ENCODE measurements around the gene PRTFDC1.
A peak's percentile ranks its signal among the peaks of the same experiment; 100 is the strongest.
"Not testable (repeated sequence)": the region's sequence is repeated elsewhere in the genome, so short reads cannot be mapped to it uniquely, and the experiment has no call there.

Gene PRTFDC1

DNA sequence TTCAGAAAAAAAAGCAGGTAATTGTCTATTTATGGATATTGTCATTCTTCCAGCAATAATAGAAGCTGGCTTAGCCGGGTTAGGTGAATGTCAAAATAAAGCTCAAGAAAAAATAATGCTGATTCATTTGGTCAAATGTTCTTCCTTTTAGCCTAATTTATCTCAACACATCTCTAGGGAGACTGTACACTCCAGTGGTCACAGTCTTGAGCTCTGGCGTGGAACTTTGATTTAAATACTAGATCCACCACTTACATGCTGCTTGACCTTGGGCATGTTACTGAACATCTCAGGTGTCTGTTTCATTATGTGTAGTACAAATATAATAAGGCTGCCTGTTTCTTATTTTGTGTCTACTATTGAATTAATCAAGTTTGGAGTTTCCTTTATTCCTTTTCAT, 22.0 kb downstream of the PRTFDC1 start:
- DNase-seq (ENCODE audit: low read depth in 2 of 2), result no peak

DNA sequence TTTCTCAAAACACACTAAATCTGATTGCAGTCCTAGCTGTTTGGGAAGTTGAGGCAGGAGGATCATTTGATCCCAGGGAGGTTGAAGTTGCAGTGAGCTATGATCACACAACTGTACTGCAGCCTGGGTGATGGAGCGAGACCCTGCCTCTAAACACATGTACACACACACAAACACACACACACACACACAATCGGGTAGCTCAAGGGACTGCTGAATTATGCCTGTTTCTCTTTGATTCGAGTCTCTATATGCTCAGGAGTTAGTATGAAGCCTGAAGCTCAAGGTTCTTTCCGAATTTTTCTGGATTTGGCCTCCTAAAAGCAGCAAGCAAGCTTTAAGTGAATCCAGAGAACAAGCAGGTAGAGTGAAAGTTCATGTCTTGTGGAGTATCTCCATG, 22.5 kb downstream of the PRTFDC1 start:
- DNase-seq (ENCODE audit: low read depth in 2 of 2), result no peak

DNA sequence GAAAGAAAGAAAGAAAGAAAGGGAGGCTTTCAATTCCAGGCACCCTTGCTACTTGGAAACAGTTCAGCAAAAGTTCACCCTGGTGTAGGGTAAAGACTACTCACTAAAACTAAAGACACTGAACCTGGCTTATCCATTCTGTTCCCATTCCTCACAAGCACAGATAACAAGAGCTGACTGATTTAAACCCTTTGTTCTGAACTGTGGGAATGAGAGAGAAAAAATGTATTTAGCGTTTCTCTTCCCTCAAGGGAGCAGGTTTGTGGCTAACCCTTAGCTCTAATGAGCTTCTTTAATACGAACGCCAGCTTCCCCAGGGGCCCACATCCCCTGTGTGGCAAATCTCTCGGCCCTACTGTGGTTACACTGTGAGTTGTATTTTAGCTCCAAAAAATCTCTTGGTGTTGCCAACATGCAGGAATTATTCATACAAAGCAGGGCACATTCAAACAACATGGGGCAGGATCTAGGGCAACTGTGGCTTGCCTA, 23.3 kb downstream of the PRTFDC1 start:
- DNase-seq (ENCODE audit: low read depth in 2 of 2), result peak; percentile 84 to 86

DNA sequence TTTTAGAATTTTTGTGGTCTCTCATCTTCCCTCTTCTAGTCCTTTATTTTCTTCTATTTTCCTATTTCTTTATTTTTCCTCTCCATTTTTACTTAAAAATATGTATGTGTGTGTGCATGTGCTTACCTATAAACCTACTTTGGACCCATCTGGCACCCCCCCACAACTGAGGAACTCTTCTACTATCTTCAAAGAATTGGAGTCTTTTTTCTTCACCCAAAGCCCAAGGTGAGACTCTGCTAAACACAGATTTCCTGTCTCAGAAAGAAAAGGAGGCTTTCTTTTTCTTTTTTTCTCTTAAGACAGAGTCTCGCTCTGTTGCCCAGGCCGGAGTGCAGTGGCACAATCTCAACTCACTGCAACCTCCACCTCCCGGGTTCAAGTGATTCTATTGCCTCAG, 24.2 kb downstream of the PRTFDC1 start:
- DNase-seq (ENCODE audit: low read depth in 2 of 2), result no peak

DNA sequence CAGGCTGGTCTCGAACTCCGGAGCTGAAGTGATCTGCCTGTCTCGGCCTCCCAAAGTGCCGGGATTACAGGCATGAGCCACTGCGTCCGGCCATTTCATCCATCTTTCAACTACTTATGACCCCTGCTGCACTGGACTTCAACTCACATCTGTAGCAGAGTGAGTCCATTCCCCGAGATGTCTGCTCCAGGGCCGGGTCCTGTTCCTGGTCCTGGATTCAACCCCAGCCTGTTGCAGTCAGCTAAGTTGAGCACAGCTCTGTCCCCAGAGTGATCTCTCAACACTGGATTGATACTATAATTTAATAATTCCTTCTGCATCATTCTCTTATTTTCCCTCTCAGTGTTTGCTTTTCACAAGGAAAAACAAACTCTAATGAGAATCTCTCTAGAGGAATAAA, 25.8 kb downstream of the PRTFDC1 start:
- no peak for DNase-seq (ENCODE audit: low read depth in 2 of 2)

DNA sequence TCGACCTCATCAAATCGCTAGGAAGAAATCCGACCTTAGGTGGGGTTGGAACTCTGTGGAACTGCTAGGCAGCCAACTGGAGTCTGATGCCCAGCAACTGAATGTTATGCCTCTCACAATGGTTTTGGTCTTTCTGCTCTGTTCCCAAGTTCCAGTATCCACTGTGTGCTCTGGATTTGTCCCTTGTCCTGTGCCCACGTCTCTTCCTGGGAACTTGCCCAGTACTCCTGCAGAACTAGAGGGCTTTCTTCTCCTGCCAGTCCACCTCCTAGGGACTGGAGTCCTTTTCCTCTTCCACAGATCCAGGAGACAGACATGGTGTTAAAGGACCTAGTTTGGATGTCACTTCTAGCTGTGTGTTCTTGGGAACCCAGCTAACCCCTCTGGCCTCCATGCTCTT, 26.6 kb downstream of the PRTFDC1 start:
- no peak for DNase-seq (ENCODE audit: low read depth in 2 of 2)

DNA sequence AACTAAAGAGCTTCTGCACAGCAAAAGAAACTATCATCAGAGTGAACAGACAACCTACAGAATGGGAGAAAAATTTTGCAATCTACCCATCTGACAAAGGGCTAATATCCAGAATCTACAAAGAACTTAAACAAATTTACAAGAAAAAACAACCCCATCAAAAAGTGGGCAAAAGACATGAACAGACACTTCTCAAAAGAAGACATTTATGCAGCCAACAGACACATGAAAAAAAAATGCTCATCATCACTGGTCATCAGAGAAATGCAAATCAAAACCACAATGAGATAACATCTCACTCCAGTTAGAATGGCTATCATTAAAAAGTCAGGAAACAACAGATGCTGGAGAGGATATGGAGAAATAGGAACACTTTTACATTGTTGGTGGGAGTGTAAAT, 27.9 kb downstream of the PRTFDC1 start:
- not testable (repeated sequence) for DNase-seq (ENCODE audit: low read depth in 2 of 2)

DNA sequence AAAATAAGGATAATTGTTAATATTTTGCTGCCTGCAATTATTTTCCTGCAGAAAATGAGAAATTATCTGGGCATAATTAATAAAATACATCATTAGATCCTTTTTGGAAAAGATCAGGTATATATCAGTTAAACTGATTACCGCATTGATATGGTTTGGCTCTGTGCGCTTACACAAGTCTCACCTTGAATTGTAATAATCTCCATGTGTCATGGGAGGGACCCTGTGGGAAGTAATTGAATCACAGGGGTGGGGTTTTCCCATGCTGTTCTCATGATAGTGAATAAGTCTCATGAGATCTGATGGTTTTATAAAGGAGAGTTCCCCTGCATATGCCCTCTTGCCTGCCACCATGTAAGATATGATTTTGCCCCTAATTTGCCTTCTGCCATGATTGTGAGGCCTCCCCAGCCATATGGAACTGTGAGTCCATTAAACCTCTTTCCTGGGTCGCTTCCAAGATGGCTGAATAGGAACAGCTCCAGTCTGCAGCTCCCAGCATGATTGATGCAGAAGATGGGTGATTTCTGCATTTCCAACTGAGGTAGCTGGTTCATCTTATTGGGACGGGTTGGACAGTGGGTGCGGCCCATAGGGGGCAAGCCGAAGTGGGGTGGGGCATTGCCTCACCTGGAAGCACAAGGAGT, 30.1 kb downstream of the PRTFDC1 start:
- not testable (repeated sequence) for DNase-seq (ENCODE audit: low read depth in 2 of 2)

DNA sequence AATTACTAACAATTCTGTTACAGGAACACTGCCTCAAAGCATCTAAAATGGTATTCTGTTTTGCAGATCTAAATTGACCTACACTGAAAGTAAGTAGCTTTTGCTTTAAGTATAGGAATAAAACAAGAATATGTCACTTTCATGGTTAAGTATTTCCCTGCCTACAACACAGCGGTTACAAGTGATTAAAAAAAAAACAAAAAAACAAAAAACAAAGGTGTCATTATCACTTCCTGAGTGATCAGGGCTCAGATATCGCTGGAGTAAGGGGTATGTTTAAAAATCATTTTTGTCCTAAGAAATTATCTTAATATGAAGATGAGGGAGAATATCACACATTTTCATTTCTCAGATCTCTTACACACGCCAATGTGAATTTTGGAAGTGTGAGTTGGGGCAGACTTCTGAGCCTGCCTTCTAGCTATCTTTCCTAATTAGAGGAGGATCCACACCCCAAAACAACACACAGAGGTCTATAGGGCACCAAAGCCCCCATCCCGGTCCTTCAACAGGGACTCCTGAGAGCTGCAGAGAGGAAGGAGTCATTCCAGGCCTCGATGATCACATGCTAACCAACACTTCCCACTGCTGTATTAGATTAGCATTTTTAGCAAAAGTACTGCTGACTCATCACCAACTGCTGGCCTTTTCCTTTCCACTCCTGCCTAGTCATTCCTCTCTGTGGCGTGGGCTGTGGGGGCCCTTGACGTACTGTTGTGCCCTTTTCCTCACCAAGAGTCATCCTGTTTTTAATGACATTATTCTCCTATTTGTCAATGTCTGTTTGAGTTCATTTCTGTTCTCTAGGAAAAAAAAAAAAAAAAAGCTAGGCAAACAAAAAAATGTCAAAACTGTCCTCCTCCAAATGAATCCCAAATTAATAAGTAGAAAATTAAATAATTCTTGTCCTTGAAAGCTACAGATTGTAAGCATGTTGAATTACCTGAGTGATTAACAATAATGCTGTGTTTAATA, 31.2 kb downstream of the PRTFDC1 start:
- DNase-seq (ENCODE audit: low read depth in 2 of 2), result peak; percentile 78 to 80

DNA sequence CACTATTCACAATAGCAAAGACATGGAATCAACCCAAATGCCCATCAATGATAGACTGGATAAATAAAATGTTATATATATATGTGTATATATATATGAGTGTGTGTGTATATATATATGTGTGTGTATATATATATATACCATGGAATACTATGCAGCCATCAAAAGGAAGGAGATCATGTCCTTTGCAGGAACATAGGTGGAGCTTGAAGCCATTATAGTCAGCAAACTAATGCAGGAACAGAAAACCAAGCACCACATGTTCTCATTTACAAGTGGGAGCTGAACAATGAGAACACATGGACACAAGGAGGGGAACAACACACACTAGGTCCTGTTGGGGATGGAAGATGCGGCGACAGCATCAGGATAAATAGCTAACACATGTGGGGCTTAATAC, 32.2 kb downstream of the PRTFDC1 start:
- DNase-seq (ENCODE audit: low read depth in 2 of 2), result not testable (repeated sequence)

DNA sequence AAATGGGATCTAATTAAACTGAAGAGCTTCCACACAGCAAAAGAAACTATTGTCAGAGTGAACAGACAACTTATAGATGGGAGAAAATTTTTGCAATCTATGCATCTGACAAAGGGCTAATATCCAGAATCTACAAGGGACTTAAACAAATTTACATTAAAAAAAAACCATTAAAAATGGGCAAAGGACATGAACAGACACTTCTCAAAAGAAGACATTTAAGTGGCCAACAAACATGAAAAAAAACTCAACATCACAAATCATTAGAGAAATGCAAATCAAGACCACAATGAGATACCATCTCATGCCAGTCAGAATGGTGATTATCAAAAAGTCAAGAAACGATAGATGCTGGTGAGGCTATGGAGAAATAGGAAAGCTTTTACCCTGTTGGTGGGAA, 32.8 kb downstream of the PRTFDC1 start:
- not testable (repeated sequence) for DNase-seq (ENCODE audit: low read depth in 2 of 2)

DNA sequence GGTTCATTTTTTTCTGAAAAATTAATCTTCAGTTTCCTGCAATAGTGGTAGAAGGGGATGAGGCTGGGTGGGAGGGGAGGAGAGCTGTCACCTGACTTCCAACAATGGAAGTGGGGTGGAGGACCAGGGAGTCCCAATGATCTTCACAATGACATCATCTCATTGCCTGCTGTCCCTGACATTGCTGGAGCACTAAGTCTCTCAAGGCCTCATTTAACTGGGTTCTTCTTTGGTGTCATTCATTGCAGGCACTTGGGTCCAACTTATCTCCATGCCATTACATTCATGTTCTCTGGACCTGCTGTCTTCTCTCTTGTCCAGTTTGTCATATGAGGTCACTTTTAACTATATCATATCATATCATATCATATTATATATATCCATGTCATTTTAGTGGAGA, 34.4 kb downstream of the PRTFDC1 start:
- DNase-seq (ENCODE audit: low read depth in 2 of 2), result no peak

DNA sequence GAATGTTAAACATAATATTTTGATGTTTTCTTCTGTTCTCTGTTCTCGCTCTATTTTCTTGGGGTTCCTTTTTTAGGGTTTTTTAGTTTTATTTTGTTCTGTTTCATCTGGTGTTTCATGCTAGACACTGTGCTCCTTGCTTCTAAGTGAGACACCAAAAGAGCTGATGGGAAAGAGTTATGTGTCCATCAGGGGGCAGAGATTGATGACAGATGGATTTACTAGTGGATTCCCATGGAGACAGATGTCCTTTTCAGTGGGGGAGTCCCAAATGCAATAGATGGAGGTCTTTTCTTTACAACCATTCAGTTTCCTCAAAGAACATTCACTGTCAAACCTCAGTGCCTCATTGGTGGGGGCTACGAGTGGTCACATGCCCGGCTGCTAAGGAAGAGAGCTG, 34.9 kb downstream of the PRTFDC1 start:
- no peak for DNase-seq (ENCODE audit: low read depth in 2 of 2)

DNA sequence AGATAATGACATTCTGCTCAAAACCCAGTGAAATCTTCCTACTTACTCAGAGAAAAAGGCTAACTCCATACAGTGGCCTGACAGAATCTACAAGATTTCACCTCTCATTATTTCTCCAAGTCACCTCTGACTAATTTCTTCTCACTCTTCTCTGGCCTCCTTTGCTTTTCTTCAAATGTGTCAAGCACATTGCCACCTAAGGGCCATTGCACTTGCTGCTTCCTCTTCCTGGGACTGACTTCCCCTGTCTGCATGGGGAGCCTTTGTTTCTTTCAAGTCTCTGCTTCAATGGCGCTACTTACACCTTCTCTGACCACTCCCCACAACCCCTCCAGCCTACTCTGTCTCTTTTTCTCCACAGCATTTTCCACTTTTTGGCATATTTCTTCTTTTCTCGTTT, 36.0 kb downstream of the PRTFDC1 start:
- DNase-seq (ENCODE audit: low read depth in 2 of 2), result no peak

DNA sequence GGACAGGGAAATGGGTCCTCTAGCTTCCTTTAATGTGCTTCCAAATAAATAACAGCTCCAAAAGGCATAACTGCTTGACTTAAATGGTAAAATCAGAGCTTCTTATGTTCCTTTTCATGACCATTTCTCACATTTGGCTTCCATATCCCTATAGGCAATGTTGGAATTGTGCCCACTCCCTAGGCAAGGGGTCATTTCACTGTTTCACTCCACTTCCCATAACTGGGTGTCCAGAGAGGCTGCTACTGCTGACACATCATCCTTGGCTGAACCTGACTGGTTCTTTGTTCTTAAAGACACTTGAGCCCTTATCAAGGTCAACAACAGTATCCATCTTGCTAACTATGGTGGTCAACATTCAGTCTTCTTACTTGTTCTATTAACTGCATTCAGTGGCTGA, 37.1 kb downstream of the PRTFDC1 start:
- no peak for DNase-seq (ENCODE audit: low read depth in 2 of 2)

DNA sequence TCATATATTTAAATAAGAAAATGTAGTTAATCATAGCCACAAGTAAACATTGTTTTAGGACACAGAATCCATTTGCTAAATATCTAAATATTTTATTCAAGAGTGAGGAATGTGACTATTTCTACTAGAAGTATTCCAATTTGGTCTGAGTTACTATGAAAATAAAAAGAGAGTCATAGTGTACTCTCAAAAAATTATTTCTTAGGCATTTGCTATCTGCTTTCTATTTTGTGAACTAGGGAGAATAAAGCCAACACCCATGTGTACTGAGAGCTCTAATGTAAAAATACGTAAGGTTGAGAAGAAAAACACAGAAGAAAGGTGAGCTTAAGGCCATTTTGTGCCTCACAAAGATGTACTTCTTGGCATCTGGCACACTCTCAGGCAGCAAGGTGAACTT, 38.3 kb downstream of the PRTFDC1 start:
- DNase-seq (ENCODE audit: low read depth in 2 of 2), result no peak

DNA sequence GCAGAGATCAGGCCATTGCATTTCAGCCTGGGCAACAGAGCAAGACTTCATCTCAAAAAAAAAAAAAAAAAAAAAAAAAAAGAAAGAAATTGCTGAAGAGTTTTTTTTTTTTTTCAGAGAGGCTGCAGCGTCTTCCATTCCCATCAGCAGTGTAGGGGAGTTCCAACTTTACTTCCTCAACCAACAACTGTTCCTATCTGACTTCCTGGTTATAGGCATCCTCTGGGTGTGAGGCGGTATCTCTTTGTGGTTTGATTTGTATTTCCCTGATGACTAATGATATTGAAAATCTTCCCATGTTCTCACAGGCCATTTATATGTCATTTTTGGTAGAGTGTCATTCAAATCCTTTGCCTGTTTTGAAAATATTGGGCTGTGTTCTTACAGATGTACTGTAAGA, 40.2 kb downstream of the PRTFDC1 start:
- DNase-seq (ENCODE audit: low read depth in 2 of 2), result no peak

DNA sequence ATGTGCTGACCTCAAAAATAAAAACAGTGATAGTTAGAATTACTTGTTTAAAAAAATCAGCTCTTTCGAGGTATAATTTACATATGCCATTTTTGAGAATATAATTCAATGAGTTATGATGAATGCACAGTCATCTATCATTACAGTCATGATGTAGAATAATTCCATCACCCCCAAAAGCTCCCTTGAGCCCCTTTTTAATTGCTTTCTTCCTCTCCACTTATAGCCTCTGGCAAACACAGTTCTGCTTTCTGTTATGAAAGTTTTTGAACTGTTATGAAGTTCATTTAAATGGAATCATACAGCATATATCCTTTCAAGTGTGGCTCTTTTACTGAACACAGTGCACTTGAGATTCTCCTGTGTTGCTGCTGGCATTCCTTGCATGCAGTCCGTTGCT, 41.4 kb downstream of the PRTFDC1 start:
- no peak for DNase-seq (ENCODE audit: low read depth in 2 of 2)

DNA sequence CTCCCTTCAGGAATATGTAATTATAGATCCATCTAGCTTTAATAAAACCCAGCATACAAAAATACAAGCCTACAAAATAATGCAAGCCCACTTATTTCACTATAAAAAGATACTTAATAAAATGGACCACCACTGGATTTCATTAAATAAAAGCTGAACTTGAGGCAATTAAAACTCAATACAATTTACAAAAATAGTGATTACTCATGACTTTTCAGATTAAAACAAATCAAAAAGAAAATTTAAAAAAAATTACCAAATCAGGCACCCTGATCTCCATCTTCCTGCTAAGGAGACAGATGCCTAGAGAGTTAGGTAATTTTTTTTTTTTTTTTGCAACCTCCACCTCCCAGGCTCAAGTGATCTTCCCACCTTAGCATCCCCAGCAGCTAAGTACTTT, 41.8 kb downstream of the PRTFDC1 start:
- DNase-seq (ENCODE audit: low read depth in 2 of 2), result no peak

DNA sequence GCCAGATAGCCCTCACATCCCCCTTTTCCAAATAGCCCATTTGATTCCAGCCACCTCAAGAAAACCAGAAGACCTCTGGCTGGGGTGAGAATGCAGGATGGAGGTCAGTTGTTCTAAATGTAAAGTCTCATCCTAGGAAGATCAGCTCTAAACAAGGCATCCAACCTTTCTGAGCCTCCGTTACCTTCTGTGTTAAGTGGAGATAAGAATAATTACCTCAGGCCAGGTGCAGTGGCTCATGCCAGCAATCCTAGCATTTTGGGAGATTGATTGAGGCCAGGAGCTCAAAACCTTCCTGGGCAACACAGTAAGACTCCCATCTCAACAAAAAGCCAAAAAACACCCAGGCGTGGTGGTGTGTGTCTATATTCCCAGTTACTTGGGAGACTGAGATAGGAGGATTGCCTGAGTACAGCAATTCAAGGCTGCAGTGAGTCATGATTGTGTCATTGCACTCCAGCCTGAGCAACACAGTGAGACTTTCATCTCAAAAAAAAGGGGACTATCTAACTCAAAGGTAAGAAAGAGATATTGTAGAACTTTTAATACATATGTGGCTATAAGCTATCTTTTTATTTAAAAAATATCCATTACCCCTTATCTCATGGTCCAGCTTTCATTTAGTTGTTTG, 43.5 kb downstream of the PRTFDC1 start:
- DNase-seq (ENCODE audit: low read depth in 2 of 2), result peak in 1 of 2 experiments; percentile 20

DNA sequence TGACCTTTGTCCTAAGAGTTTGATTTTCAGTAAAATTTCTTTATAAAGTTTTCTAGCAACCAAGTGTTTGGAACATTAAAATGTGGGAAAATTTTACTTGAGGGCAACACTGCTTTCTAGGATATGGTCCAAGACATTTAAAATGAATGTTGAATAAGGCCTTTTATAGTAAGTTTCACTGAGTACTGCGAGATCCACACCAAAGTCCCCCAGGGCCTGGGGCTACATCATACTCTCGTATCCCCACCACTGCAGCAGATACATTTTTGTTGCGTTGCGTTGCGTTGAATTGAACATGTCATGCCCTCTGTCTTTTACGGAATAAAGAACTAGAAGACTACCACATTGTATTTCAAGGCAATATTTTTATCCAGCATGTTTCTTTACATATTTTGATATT, 44.5 kb downstream of the PRTFDC1 start:
- no peak for DNase-seq (ENCODE audit: low read depth in 2 of 2)

DNA sequence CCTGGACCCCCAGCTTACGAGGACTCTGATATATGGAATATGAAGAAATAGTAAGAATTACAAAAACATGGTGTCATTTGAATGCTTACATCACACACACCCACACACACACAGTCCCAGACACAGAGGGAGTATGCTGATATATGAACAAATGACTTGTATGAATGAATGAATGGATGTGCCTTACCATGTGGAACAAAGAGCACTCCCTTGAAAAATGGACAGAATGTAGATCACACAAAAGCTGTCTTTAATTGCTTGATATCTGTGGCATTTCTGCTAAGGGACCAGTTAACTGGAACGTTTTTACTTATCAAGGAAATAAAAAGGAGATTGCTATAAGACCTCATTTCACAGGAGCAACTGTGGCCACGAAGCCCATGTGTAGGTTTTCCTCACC, 46.0 kb downstream of the PRTFDC1 start:
- no peak for DNase-seq (ENCODE audit: low read depth in 2 of 2)

DNA sequence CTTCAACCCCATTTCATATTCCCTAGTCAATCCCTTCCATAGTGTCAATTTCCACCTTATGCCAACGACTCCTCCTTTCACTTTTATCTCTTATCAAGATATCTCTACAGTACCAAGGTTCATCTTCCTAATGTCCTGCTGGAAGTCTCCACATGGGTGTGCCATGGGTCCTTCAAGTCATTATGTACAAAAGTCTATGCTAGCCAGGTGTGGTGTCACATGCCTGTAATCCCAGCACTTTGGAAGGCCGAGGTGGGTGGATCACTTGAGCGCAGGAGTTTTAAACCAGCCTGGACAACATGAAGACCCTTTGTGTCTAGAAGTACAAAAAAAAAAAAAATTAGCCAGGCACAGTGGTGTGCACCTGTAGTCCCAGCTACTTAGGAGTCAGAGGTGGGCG, 47.6 kb downstream of the PRTFDC1 start:
- no peak for DNase-seq (ENCODE audit: low read depth in 2 of 2)
